ENCODE results near the gene TMEM53.

The TMEM53 gene

GRCh38 chr1:44603718-44604117, 70.6 kb downstream of the TMEM53 start (continued):
- TF ChIP-seq PRDM2 (tag by site-specific recombination; IDR thresholded peaks at IDR 0.05; ENCODE audit: borderline replicate concordance) (no peak), ZNF155 (tag by site-specific recombination; IDR thresholded peaks at IDR 0.05) (no peak), HOXC10 (CRISPR knock-in tag; IDR thresholded peaks at IDR 0.05) (no peak), ZNF132 (tag by site-specific recombination; IDR thresholded peaks at IDR 0.05; ENCODE audit: borderline replicate concordance) (no peak), ZNF585B (tag by site-specific recombination; IDR thresholded peaks at IDR 0.05) (no peak), ZFP69B (tag by site-specific recombination; IDR thresholded peaks at IDR 0.05) (no peak), ZNF677 (tag by site-specific recombination; IDR thresholded peaks at IDR 0.05) (no peak), HOXD13 (CRISPR knock-in tag; IDR thresholded peaks at IDR 0.05; ENCODE audit: borderline replicate concordance) (no peak), SCRT2 (tag by site-specific recombination; IDR thresholded peaks at IDR 0.05) (no peak), ZNF324 (tag by site-specific recombination; IDR thresholded peaks at IDR 0.05) (no peak), ZNF555 (tag by site-specific recombination; conservative IDR thresholded peaks at IDR 0.05) (no peak), ZNF16 (tag by site-specific recombination; IDR thresholded peaks at IDR 0.05; ENCODE audit: low read depth) (no peak), ZNF792 (tag by site-specific recombination; IDR thresholded peaks at IDR 0.05) (no peak), ZNF791 (tag by site-specific recombination; IDR thresholded peaks at IDR 0.05) (no peak), GLI2 (tag by site-specific recombination; IDR thresholded peaks at IDR 0.05; ENCODE audit: borderline replicate concordance, low read depth) (no peak), ZNF660 (tag by site-specific recombination; IDR thresholded peaks at IDR 0.05) (no peak), ZNF416 (tag by site-specific recombination; IDR thresholded peaks at IDR 0.05) (no peak), YY1 (tag by site-specific recombination; IDR thresholded peaks at IDR 0.05) (no peak), ZSCAN23 (tag by site-specific recombination; IDR thresholded peaks at IDR 0.05) (no peak), ZBTB7A (tag by site-specific recombination; IDR thresholded peaks at IDR 0.05; ENCODE audit: low read depth) (no peak), SETDB1 (IDR thresholded peaks at IDR 0.05; ENCODE audit: insufficient read length, low read length) (no peak), ZNF146 (tag by site-specific recombination; IDR thresholded peaks at IDR 0.05) (no peak), SCRT1 (tag by site-specific recombination; IDR thresholded peaks at IDR 0.05; ENCODE audit: borderline replicate concordance) (no peak), ZNF521 (tag by site-specific recombination; IDR thresholded peaks at IDR 0.05) (no peak), KLF10 (tag by site-specific recombination; IDR thresholded peaks at IDR 0.05) (no peak; the same call in 1 of the 2 replicates), ZNF140 (tag by site-specific recombination; IDR thresholded peaks at IDR 0.05) (no peak)

All from HEK293 (cell line).